ENCODE measurements around the gene HNRNPLL.

The HNRNPLL gene

DNA sequence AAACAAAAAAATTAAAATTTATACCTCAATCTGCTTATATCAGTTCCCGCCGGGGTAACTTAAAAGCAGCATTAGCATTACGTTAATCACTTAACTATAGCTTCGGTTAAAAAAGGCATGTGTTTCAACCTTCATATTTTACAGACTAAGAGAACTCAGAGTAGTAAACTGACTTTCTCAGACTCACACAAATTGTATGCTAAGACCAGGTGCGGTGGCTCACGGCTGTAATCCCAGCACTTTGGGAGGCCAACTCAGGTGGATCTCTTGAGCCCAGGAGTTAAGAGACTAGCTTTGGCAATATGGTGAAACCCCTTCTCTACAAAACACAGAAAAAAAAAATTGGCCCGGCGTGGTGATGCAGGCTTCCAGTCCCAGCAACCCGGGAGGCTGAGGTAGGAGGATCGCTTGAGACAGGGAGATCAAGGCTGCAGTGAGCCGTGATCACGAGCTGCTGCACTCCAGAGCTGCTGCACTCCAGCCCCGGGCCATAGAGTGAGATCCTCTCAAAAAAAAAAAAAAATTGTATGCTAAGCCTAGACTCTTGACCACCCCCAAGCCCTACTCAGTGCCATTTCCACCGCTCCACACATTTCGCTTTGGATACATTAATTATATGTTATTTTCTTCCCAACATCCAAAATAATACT, 2.4 kb downstream of the HNRNPLL start:
- no peak overlapping the region for H3K4me3 ChIP-seq (replicated peaks; ENCODE audit: low read depth, low read length)
- no peaks in the 10 kb centered on the region; the same call in 1 of the 2 replicates for H3K27me3 ChIP-seq (replicated peaks; ENCODE audit: control insufficient read depth, insufficient read depth, low read length)
- DNase-seq (ENCODE audit: extremely low read depth, insufficient read length): no peak

DNA sequence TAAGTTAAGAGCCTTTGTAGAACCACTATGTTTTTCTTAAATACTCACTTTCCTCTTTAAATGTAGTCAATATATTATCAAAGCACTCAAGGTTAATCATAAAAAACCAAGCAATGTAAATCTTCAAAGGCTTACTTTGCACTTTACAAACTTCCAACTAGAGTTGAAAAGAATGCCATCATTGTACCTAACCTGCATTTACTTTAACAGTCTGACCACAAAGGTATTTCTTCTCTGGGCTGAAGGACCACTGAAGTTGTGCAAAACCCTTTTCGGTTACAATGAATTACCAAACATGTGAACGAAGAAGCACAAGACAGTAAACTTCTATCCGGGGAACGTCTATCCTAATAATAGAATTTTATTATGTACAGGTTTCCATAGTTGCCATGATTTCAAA, 3.0 kb downstream of the HNRNPLL start:
- no peak for DNase-seq (ENCODE audit: extremely low read depth, insufficient read length)
- Histone ChIP-seq H3K4me3 (replicated peaks; ENCODE audit: low read depth, low read length) (no peak overlapping the region), H3K36me3 (ENCODE audit: control insufficient read depth, insufficient read depth, low read length) (no peaks in the 10 kb centered on the region), H3K27me3 (replicated peaks; ENCODE audit: control insufficient read depth, insufficient read depth, low read length) (no peaks in the 10 kb centered on the region; the same call in 1 of the 2 replicates)
- TF ChIP-seq, protein P1, sequence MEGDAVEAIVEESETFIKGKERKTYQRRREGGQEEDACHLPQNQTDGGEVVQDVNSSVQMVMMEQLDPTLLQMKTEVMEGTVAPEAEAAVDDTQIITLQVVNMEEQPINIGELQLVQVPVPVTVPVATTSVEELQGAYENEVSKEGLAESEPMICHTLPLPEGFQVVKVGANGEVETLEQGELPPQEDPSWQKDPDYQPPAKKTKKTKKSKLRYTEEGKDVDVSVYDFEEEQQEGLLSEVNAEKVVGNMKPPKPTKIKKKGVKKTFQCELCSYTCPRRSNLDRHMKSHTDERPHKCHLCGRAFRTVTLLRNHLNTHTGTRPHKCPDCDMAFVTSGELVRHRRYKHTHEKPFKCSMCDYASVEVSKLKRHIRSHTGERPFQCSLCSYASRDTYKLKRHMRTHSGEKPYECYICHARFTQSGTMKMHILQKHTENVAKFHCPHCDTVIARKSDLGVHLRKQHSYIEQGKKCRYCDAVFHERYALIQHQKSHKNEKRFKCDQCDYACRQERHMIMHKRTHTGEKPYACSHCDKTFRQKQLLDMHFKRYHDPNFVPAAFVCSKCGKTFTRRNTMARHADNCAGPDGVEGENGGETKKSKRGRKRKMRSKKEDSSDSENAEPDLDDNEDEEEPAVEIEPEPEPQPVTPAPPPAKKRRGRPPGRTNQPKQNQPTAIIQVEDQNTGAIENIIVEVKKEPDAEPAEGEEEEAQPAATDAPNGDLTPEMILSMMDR (IDR thresholded peaks at IDR 0.05; ENCODE audit: insufficient read depth, low read length, poor library complexity, severe bottlenecking): no peak

More for the DNA sequence above, 2.4 kb downstream of the HNRNPLL start:
- H3K36me3 ChIP-seq (ENCODE audit: control insufficient read depth, insufficient read depth, low read length): no peaks in the 10 kb centered on the region
- TF ChIP-seq, protein P1 (IDR thresholded peaks at IDR 0.05; ENCODE audit: insufficient read depth, low read length, poor library complexity, severe bottlenecking): no peak

DNA sequence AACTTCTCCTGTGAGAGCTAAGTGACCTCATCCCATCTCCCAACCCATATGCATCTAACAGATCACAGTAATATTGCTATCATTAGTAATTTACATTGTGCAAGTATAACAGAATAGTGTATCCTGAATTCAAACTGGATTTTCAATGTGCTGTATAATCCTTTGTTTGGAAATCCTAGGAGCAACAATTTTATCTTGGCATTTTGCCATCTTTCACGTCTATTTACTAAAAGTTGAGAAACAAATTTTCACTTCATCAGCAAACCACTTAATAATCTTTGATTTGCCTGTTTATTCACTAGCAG, 3.8 kb downstream of the HNRNPLL start:
- H3K36me3 ChIP-seq (ENCODE audit: control insufficient read depth, insufficient read depth, low read length): no peaks in the 10 kb centered on the region
- no peak for DNase-seq (ENCODE audit: extremely low read depth, insufficient read length)
- H3K27me3 ChIP-seq (replicated peaks; ENCODE audit: control insufficient read depth, insufficient read depth, low read length): no peaks in the 10 kb centered on the region; the same call in 1 of the 2 replicates
- no peak overlapping the region for H3K4me3 ChIP-seq (replicated peaks; ENCODE audit: low read depth, low read length)
- TF ChIP-seq, protein P1 (IDR thresholded peaks at IDR 0.05; ENCODE audit: insufficient read depth, low read length, poor library complexity, severe bottlenecking): no peak

DNA sequence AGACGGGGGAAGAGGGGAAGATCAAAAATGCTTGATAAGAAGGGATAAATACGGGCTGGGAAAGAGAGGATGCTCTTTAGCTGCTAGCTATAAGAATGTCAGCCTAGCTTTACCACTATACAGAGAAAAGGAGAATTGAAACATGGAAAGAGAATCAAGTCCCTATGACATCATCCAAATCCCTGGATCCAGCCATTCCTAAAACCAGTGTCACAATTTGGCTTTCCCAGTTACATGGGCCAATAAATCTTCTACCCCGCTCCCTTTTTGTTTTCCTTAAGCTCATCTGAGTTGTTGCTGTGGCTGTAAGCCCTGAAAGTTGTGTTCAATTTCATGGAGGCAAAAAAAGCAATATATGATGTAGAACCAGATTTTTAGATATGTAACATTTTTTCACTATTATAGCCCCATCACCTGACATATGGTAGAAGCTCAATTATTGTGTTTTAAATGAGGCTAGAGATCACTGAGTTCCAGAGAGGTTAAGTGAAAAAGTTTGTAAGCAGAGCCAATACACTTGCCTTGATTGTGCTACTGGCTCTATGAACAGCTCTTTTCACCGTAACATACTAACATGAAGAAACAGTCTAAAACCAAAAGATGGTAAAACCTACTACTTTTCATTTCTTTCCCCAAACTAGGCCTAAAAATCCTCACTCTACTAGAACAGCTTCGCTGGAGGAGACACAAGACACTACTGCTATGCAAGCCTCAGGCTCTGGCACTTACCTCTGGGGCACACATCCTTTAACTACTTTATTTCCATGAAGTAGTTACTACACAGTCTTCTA, 4.3 kb downstream of the HNRNPLL start:
- Histone ChIP-seq H3K36me3 (ENCODE audit: control insufficient read depth, insufficient read depth, low read length) (no peaks in the 10 kb centered on the region), H3K27me3 (replicated peaks; ENCODE audit: control insufficient read depth, insufficient read depth, low read length) (no peaks in the 10 kb centered on the region; the same call in 1 of the 2 replicates), H3K4me3 (replicated peaks; ENCODE audit: low read depth, low read length) (no peak overlapping the region)
- TF ChIP-seq, protein P1 (IDR thresholded peaks at IDR 0.05; ENCODE audit: insufficient read depth, low read length, poor library complexity, severe bottlenecking): no peak
- no peak for DNase-seq (ENCODE audit: extremely low read depth, insufficient read length)

DNA sequence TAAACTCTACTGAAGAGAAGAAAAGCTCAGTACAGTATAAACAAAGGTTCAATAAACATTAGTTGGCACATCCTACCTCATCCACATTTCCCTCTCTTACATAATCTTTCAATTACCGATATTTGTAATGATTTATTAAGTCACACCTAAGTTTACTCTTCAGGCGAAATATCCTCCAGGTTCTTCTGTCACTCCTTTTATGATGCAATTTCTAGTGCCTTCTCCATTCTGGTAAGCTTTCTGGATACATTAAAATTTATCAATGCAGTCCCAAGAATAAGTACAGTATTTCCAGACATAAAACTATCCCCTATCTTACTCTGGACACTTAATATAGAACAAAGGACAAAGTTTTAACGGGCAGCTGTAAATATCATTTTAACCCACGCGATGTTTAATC, 5.6 kb downstream of the HNRNPLL start:
- TF ChIP-seq, protein P1 (IDR thresholded peaks at IDR 0.05; ENCODE audit: insufficient read depth, low read length, poor library complexity, severe bottlenecking): no peak
- Histone ChIP-seq H3K27me3 (replicated peaks; ENCODE audit: control insufficient read depth, insufficient read depth, low read length) (no peaks in the 10 kb centered on the region; the same call in 1 of the 2 replicates), H3K4me3 (replicated peaks; ENCODE audit: low read depth, low read length) (no peak overlapping the region), H3K36me3 (ENCODE audit: control insufficient read depth, insufficient read depth, low read length) (no peaks in the 10 kb centered on the region)
- DNase-seq (ENCODE audit: extremely low read depth, insufficient read length): no peak

Measured in GM06990 (cell line).